IPS-NIHi7 (cell line): ENCODE data around the gene PRKCE.

Source experiments
- DNase-seq: peaks from one replicate; pipeline ENCODE4 v3.0.0; 2012; ENCODE audit warnings: mixed read lengths; ENCODE audit errors: extremely low spot score

Gene PRKCE

GRCh38 chr2:46114996-46115395, 463.5 kb downstream of the PRKCE start:
- no peak for DNase-seq

- DNase-seq: no peak
Measured at GRCh38 chr2:46116150-46116549, 464.7 kb downstream of the PRKCE start.

- no peak for DNase-seq
Measured at GRCh38 chr2:46116553-46116991, 465.1 kb downstream of the PRKCE start.

GRCh38 chr2:46117379-46117778, 465.9 kb downstream of the PRKCE start:
- DNase-seq: no peak

- no peak for DNase-seq
Measured at GRCh38 chr2:46117994-46118393, 466.5 kb downstream of the PRKCE start.

- DNase-seq: no peak
Measured at GRCh38 chr2:46118656-46119371, 467.3 kb downstream of the PRKCE start.

- DNase-seq: no peak
Measured at GRCh38 chr2:46119453-46119852, 468.0 kb downstream of the PRKCE start.

- DNase-seq: no peak
Measured at GRCh38 chr2:46120792-46121555, 469.5 kb downstream of the PRKCE start.

- DNase-seq: no peak
Measured at GRCh38 chr2:46122318-46122976, 471.0 kb downstream of the PRKCE start.

- DNase-seq: no peak
Measured at GRCh38 chr2:46123013-46123412, 471.5 kb downstream of the PRKCE start.

GRCh38 chr2:46125798-46126197, 474.3 kb downstream of the PRKCE start:
- no peak for DNase-seq

GRCh38 chr2:46126571-46126970, 475.1 kb downstream of the PRKCE start:
- no peak for DNase-seq

- DNase-seq: no peak
Measured at GRCh38 chr2:46127176-46127575, 475.7 kb downstream of the PRKCE start.

- DNase-seq: no peak
Measured at GRCh38 chr2:46130511-46130910, 479.0 kb downstream of the PRKCE start.

- DNase-seq: no peak
Measured at GRCh38 chr2:46132996-46133395, 481.5 kb downstream of the PRKCE start.

GRCh38 chr2:46134531-46135227, 483.2 kb downstream of the PRKCE start:
- no peak for DNase-seq

- DNase-seq: no peak
Measured at GRCh38 chr2:46135228-46135855, 483.9 kb downstream of the PRKCE start.

GRCh38 chr2:46135958-46136357, 484.5 kb downstream of the PRKCE start:
- DNase-seq: no peak

- no peak for DNase-seq
Measured at GRCh38 chr2:46136481-46136880, 485.0 kb downstream of the PRKCE start.

GRCh38 chr2:46136953-46137352, 485.5 kb downstream of the PRKCE start:
- DNase-seq: no peak

- no peak for DNase-seq
Measured at GRCh38 chr2:46142546-46143428, 491.3 kb downstream of the PRKCE start.
